Subcutaneous abdominal adipose tissue (tissue), 5 donors: Measurements from ENCODE around the gene RGMB.

ENCODE experiments used
- H3K27ac ChIP-seq: one replicate; pipeline ENCODE4 v1.7.0; 2013; ENCODE audit warnings: low read depth, mild to moderate bottlenecking, inconsistent platforms, low read length, moderate library complexity
- H3K27me3 ChIP-seq, 5 donors: one replicate each; pipeline ENCODE4 v1.7.0; 2013; ENCODE audit warnings: low read length in 5 of 5, inconsistent platforms in 1 of 5; ENCODE audit not compliant: control insufficient read depth in 5 of 5, insufficient read depth in 4 of 5
- H3K36me3 ChIP-seq, 5 donors: one replicate each; pipeline ENCODE4 v1.7.0; 2013; ENCODE audit warnings: low read length in 5 of 5; ENCODE audit not compliant: control insufficient read depth in 5 of 5, insufficient read depth in 5 of 5
- H3K4me1 ChIP-seq, 5 donors: one replicate each; pipeline ENCODE4 v1.7.0; 2013; ENCODE audit warnings: low read length in 5 of 5, mild to moderate bottlenecking in 3 of 5, moderate library complexity in 1 of 5; ENCODE audit not compliant: control insufficient read depth in 5 of 5, insufficient read depth in 5 of 5
- H3K4me3 ChIP-seq, 5 donors: one replicate each; pipeline ENCODE4 v1.7.0; 2013; ENCODE audit warnings: low read length in 5 of 5, low read depth in 1 of 5
- H3K9ac ChIP-seq, 5 donors: one replicate each; pipeline ENCODE4 v1.7.0; 2013; ENCODE audit warnings: low read length in 5 of 5, mild to moderate bottlenecking in 4 of 5, moderate library complexity in 3 of 5
- H3K9me3 ChIP-seq, 5 donors: one replicate each; pipeline ENCODE4 v1.7.0; 2013; ENCODE audit warnings: low read length in 5 of 5; ENCODE audit not compliant: control insufficient read depth in 5 of 5
- donor health status: healthy.
- donor health status: healthy.
- donor health status: healthy.
- donor health status: healthy.
- donor health status: healthy.

Gene RGMB

GRCh38 chr5:98772415-98773213 is 849 bp upstream of the RGMB start:
- Histone ChIP-seq H3K4me1 (peaks cover 1 to 76% (median 65%) of the 10 kb centered on the region in 5 donors), H3K27me3 (no peaks in the 10 kb centered on the region), H3K9me3 (no peaks in the 10 kb centered on the region), H3K4me3 (peak overlapping the region; percentile 75 to 93 (median 90)), H3K36me3 (no peaks in the 10 kb centered on the region), H3K9ac (peak overlapping the region in 4 of 5 donors; percentile 57 to 76 (median 62)), H3K27ac (peak overlapping the region; percentile 77)

- peak overlapping the region; percentile 77 for H3K27ac ChIP-seq
- peak overlapping the region in 4 of 5 donors; percentile 57 to 76 (median 62) for H3K9ac ChIP-seq
- H3K36me3 ChIP-seq, result no peaks in the 10 kb centered on the region
- no peaks in the 10 kb centered on the region for H3K9me3 ChIP-seq
- no peaks in the 10 kb centered on the region for H3K27me3 ChIP-seq
- peak overlapping the region; percentile 75 to 93 (median 90) for H3K4me3 ChIP-seq
- H3K4me1 ChIP-seq, result peaks cover 1 to 74% (median 64%) of the 10 kb centered on the region in 5 donors
These were observed 324 bp upstream of the RGMB start for GRCh38 chr5:98773214-98773463.

GRCh38 chr5:98774192-98775033 is 950 bp downstream of the RGMB start:
- Histone ChIP-seq H3K9ac (peak overlapping the region; percentile 75 to 89 (median 81)), H3K9me3 (no peaks in the 10 kb centered on the region), H3K4me1 (peaks cover 0 to 63% (median 57%) of the 10 kb centered on the region in 5 donors), H3K27me3 (no peaks in the 10 kb centered on the region), H3K27ac (peak overlapping the region; percentile 77), H3K4me3 (peak overlapping the region; percentile 82 to 93 (median 90)), H3K36me3 (peaks cover 0 to 2% (median under 1%) of the 10 kb centered on the region in 5 donors)

- Histone ChIP-seq H3K27ac (peak overlapping the region; percentile 77), H3K9ac (peak overlapping the region in 3 of 5 donors; percentile 79 to 84 (median 81)), H3K4me1 (peaks cover 0 to 52% (median 48%) of the 10 kb centered on the region in 5 donors), H3K27me3 (no peaks in the 10 kb centered on the region), H3K36me3 (peaks cover 0 to 12% (median 6%) of the 10 kb centered on the region in 5 donors), H3K9me3 (no peaks in the 10 kb centered on the region), H3K4me3 (peak overlapping the region; percentile 82 to 93 (median 90))
These were observed 2.0 kb downstream of the RGMB start for GRCh38 chr5:98775246-98776065.

GRCh38 chr5:98776066-98776705 is 2.7 kb downstream of the RGMB start:
- Histone ChIP-seq H3K4me1 (peaks cover 0 to 45% (median 42%) of the 10 kb centered on the region in 5 donors), H3K36me3 (peaks cover 0 to 18% (median 9%) of the 10 kb centered on the region in 5 donors), H3K9ac (no peak overlapping the region), H3K4me3 (peak overlapping the region in 3 of 5 donors; percentile 11 to 90 (median 31)), H3K27ac (no peak overlapping the region), H3K9me3 (no peaks in the 10 kb centered on the region), H3K27me3 (no peaks in the 10 kb centered on the region)

- Histone ChIP-seq H3K27ac (no peak overlapping the region), H3K4me3 (no peak overlapping the region), H3K36me3 (peaks cover 0 to 18% (median 9%) of the 10 kb centered on the region in 5 donors), H3K9ac (no peak overlapping the region), H3K4me1 (peaks cover 0 to 38% (median 34%) of the 10 kb centered on the region in 5 donors), H3K9me3 (no peaks in the 10 kb centered on the region), H3K27me3 (no peaks in the 10 kb centered on the region)
These were observed 3.8 kb downstream of the RGMB start for GRCh38 chr5:98777295-98777694.

- Histone ChIP-seq H3K4me3 (no peak overlapping the region), H3K9ac (peak overlapping the region in 1 of 5 donors; percentile 2), H3K36me3 (peaks cover 0 to 20% (median 10%) of the 10 kb centered on the region in 5 donors), H3K9me3 (no peaks in the 10 kb centered on the region), H3K4me1 (peaks cover 0 to 35% (median 30%) of the 10 kb centered on the region in 5 donors), H3K27ac (peak overlapping the region; percentile 1), H3K27me3 (no peaks in the 10 kb centered on the region)
These were observed 5.9 kb downstream of the RGMB start for GRCh38 chr5:98779264-98779877.

- Histone ChIP-seq H3K9me3 (no peaks in the 10 kb centered on the region), H3K4me3 (no peak overlapping the region), H3K27ac (no peak overlapping the region), H3K4me1 (peaks cover 0 to 34% (median 30%) of the 10 kb centered on the region in 5 donors), H3K36me3 (peaks cover 0 to 20% (median 10%) of the 10 kb centered on the region in 5 donors), H3K9ac (no peak overlapping the region), H3K27me3 (no peaks in the 10 kb centered on the region)
These were observed 6.9 kb downstream of the RGMB start for GRCh38 chr5:98780390-98780789.

GRCh38 chr5:98781520-98781919 is 8.1 kb downstream of the RGMB start:
- H3K27ac ChIP-seq, result no peak overlapping the region
- H3K4me3 ChIP-seq, result no peak overlapping the region
- H3K36me3 ChIP-seq, result peaks cover 0 to 20% (median 10%) of the 10 kb centered on the region in 5 donors
- H3K4me1 ChIP-seq, result peaks cover 0 to 31% (median 30%) of the 10 kb centered on the region in 5 donors
- no peaks in the 10 kb centered on the region for H3K9me3 ChIP-seq
- no peak overlapping the region for H3K9ac ChIP-seq
- H3K27me3 ChIP-seq, result no peaks in the 10 kb centered on the region
